GM12873 (cell line): ENCODE results near the gene VWA5B1.

Experiments
- TF ChIP-seq, protein P1 (sequence below): IDR thresholded peaks from 2 replicates; pipeline ENCODE4 v1.5.1; 2012; ENCODE audit warnings: low read depth, mild to moderate bottlenecking, moderate library complexity, low read length, control low read depth; ENCODE audit not compliant: insufficient read depth; ENCODE audit errors: missing control alignments

The VWA5B1 gene

DNA sequence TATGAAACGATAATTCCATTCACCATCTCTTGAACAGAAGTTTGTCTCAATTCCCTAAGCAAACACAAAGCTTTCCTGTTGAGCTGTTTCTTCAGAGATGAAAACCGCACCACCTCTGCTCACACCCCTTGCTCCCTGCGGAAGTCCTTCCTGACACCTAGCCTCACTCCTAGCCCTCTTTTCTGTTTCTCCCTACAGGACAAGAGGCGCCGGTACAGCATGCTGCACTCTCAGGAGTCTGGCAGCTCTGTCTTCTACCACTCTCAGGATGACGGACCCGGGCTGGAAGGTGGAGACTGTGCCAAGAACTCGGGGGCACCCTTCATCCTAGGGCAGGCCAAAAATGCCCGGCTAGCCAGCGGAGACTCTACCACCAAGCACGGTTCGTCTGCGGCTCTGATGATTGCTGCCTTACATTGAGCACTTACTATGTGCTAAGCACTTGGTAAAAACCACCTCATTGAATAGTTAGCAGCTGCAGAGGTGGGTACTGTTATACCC is 45.5 kb downstream of the VWA5B1 start:
- TF ChIP-seq, protein P1, sequence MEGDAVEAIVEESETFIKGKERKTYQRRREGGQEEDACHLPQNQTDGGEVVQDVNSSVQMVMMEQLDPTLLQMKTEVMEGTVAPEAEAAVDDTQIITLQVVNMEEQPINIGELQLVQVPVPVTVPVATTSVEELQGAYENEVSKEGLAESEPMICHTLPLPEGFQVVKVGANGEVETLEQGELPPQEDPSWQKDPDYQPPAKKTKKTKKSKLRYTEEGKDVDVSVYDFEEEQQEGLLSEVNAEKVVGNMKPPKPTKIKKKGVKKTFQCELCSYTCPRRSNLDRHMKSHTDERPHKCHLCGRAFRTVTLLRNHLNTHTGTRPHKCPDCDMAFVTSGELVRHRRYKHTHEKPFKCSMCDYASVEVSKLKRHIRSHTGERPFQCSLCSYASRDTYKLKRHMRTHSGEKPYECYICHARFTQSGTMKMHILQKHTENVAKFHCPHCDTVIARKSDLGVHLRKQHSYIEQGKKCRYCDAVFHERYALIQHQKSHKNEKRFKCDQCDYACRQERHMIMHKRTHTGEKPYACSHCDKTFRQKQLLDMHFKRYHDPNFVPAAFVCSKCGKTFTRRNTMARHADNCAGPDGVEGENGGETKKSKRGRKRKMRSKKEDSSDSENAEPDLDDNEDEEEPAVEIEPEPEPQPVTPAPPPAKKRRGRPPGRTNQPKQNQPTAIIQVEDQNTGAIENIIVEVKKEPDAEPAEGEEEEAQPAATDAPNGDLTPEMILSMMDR: peak; percentile 7

DNA sequence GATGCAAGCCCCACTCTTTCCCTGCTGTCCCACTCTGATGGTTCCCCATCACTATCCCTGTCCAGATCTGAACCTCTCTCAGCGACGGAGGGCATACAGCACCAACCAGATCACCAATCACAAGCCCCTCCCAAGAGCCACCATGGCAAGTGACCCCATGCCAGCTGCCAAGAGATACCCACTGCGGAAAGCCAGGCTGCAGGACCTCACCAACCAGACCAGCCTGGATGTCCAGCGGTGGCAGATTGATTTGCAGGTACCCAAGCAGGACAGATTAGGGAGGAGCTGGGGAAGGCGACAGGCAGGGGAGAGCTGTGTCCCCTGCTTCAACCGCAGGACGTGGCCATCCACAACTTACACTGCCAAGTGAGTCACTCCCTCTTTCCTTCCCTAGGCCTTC is 46.9 kb downstream of the VWA5B1 start:
- TF ChIP-seq, protein P1: no peak

DNA sequence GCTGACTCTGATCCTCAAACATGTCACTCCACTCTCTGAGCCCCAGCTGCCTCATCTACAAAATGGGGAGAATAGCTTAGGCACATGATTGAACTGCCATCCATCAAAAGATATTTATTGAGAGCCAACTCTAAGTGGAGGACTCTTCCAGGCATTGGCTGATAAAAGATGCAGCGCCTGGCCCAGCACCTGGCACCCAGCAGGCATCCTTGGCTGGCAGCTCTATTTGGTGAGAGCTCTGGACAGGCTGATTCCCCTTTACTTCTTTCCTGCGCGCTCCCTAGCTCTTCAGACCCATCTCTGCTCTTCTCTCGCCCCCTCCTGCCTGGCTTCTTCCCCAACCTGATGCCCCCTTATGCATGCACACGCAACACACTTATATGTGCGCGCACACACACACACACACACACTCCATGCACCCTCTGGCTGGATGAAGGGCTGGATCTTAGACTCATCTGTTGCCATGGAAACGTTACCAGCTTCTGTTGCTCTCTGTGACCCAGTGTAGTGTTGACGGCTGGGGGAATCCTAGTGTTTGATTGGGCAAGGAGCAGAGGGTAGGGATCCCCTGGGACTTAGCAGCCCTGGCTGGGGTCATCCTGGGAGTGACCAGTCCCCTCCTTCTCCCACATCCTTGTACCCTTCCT is 49.3 kb downstream of the VWA5B1 start:
- TF ChIP-seq, protein P1: no peak

DNA sequence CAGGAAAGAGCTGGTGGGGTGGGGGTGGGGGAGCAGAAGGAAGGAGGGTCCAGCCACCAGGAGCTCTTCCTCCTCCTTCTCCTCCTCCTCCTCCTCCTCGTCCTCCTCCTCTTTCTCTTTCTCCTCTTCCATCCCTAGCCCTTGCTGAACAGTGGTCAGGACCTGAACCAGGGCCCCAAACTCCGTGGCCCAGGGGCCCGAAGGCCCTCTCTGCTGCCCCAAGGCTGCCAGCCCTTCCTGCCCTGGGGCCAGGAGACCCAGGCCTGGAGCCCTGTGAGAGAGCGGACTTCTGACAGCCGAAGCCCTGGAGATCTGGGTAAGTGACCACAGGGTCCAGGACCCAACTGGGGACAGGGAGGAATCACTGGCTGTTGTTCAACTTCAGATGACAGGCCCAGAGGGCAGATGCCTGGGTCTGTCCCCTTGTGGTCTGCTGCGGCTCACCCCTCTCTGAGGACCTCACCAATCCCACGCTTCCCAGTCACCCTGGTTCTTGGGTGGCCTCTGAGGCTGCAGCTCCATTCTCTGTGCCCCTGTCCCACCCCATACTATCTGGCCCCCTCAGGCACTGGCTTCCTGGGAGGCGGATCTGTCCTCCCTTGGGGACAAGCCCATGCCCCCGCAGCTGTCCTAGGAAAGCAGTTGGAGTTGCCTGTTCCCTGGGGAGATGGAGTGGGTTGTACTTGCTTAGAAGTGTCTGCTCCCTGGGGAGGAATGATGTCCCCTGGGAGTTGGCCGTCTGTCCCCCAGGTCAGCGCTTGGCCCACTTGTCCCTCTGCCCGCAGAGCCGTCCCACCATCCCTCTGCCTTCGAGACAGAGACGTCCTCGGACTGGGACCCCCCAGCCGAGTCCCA is 51.8 kb downstream of the VWA5B1 start:
- TF ChIP-seq, protein P1: no peak

GRCh38 chr1:20343149-20343937 is 52.7 kb downstream of the VWA5B1 start:
- TF ChIP-seq, protein P1: no peak

- TF ChIP-seq, protein P1: no peak
Observed at GRCh38 chr1:20343938-20344302, 53.2 kb downstream of the VWA5B1 start.

GRCh38 chr1:20344738-20345137 is 54.1 kb downstream of the VWA5B1 start:
- TF ChIP-seq, protein P1: no peak
